ENCODE results near the gene RCBTB2. TPM values are rescaled to one million over a fixed set of nuclear protein-coding genes. Genes with fewer than 3 reads are reported as not detected.

Gene RCBTB2
- total and polyA plus RNA-seq, 4 donors, result 4.1 to 9.0 (median 5.4) TPM

DNA sequence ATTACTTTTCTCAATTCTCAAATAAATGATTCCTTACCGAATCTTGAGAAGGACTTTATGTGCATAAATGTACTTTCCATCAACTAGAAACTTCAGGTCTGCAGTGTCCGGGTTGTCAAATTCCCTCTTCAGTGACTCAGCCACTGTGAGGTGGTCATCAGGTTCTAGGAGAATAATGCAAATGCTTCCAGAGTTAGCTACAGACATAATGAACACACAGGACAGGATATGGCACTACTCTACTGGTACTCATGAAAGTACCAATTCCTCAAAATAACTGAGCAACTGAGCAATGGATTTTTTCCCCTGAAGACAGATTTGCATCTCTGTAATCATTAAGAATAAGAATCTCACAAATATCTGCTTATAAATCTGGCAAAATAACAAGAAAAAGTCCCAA lies 31.2 kb downstream of the RCBTB2 start (continued):
- TF ChIP-seq GABPA (IDR thresholded peaks at IDR 0.05 in 1 of 2, conservative IDR thresholded peaks at IDR 0.05 in 1 of 2) (no peak), HNF4A (conservative IDR thresholded peaks at IDR 0.05) (no peak), NR2F2 (IDR thresholded peaks at IDR 0.05) (no peak)
- TF ChIP-seq, protein P1, sequence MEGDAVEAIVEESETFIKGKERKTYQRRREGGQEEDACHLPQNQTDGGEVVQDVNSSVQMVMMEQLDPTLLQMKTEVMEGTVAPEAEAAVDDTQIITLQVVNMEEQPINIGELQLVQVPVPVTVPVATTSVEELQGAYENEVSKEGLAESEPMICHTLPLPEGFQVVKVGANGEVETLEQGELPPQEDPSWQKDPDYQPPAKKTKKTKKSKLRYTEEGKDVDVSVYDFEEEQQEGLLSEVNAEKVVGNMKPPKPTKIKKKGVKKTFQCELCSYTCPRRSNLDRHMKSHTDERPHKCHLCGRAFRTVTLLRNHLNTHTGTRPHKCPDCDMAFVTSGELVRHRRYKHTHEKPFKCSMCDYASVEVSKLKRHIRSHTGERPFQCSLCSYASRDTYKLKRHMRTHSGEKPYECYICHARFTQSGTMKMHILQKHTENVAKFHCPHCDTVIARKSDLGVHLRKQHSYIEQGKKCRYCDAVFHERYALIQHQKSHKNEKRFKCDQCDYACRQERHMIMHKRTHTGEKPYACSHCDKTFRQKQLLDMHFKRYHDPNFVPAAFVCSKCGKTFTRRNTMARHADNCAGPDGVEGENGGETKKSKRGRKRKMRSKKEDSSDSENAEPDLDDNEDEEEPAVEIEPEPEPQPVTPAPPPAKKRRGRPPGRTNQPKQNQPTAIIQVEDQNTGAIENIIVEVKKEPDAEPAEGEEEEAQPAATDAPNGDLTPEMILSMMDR (IDR thresholded peaks at IDR 0.05; ENCODE audit: low read depth, low read length, missing input control), result no peak

DNA sequence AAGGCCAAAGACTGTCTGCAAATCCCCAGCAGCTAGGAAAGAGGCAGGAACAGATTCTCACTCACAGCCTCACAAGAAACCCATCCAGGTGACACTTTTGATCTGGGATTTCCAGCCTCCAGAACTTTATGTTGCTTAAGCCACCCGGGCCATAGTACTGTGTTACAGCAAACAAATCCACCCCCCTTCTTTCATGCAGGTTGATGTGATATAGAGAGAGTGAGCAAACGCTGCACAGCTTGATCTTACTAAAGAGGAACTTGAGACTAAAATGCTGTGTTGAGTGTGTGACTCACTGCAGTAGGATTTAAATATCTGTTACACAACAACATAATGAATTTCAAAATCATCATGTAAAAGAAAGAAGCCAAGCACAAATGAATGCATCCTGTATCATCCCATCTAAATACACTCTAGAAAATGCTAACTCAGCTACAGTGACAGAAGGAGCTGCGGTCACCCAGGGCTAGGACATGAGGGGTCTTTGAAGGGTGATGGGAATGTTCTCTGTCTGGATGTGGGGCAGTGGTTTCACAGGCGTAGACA lies 32.2 kb downstream of the RCBTB2 start:
- H3K36me3 ChIP-seq (ENCODE audit: control insufficient read depth in 4 of 4, insufficient read depth in 3 of 4, low read depth in 1 of 4, low read length in 3 of 4), result peaks cover 0 to 5% (median 3%) of the 10 kb centered on the region in 4 donors
- 73% methylated on average over 4 of the region's 4 CpGs for WGBS
- H3K9ac ChIP-seq (ENCODE audit: low read depth in 1 of 2, low read length in 2 of 2), result no peak overlapping the region
- H3K27me3 ChIP-seq (ENCODE audit: control insufficient read depth in 4 of 4, insufficient read depth in 4 of 4, low read length in 3 of 4), result no peaks in the 10 kb centered on the region
- DNase-seq (ENCODE audit: low spot score), result no peak
- no peaks in the 10 kb centered on the region for H3K9me3 ChIP-seq (ENCODE audit: control insufficient read depth in 4 of 4, low read length in 3 of 4)
- H3K27ac ChIP-seq (ENCODE audit: low read depth in 1 of 2, low read length in 2 of 2), result no peak overlapping the region
- TF ChIP-seq MAX (IDR thresholded peaks at IDR 0.05) (no peak), SP1 (IDR thresholded peaks at IDR 0.05) (peak; percentile 11)
- H3K4me1 ChIP-seq (ENCODE audit: control insufficient read depth in 4 of 4, insufficient read depth in 4 of 4, low read length in 3 of 4), result no peaks in the 10 kb centered on the region
- no peak overlapping the region for H3K4me3 ChIP-seq (ENCODE audit: low read depth in 1 of 3, low read length in 3 of 3)

GRCh38 chr13:48497669-48498068 lies 35.2 kb downstream of the RCBTB2 start:
- WGBS, result 98% methylated on average over 2 of the region's 2 CpGs
- no peak for DNase-seq (ENCODE audit: low spot score)
- TF ChIP-seq, protein P1 (IDR thresholded peaks at IDR 0.05; ENCODE audit: low read depth, low read length, missing input control), result no peak
- no peak for TF ChIP-seq REST (IDR thresholded peaks at IDR 0.05)
- TF ChIP-seq, protein P2, sequence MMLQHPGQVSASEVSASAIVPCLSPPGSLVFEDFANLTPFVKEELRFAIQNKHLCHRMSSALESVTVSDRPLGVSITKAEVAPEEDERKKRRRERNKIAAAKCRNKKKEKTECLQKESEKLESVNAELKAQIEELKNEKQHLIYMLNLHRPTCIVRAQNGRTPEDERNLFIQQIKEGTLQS (IDR thresholded peaks at IDR 0.05), result no peak
- no peak for TF ChIP-seq FOXA2 (IDR thresholded peaks at IDR 0.05)
- TF ChIP-seq EGR1 (IDR thresholded peaks at IDR 0.05; ENCODE audit: low read depth in 2 of 2), result no peak
- no peak for TF ChIP-seq MAX (IDR thresholded peaks at IDR 0.05)
- no peak for TF ChIP-seq TAF1 (conservative IDR thresholded peaks at IDR 0.05)
- TF ChIP-seq HNF4G (IDR thresholded peaks at IDR 0.05), result no peak
- TF ChIP-seq, protein P3, sequence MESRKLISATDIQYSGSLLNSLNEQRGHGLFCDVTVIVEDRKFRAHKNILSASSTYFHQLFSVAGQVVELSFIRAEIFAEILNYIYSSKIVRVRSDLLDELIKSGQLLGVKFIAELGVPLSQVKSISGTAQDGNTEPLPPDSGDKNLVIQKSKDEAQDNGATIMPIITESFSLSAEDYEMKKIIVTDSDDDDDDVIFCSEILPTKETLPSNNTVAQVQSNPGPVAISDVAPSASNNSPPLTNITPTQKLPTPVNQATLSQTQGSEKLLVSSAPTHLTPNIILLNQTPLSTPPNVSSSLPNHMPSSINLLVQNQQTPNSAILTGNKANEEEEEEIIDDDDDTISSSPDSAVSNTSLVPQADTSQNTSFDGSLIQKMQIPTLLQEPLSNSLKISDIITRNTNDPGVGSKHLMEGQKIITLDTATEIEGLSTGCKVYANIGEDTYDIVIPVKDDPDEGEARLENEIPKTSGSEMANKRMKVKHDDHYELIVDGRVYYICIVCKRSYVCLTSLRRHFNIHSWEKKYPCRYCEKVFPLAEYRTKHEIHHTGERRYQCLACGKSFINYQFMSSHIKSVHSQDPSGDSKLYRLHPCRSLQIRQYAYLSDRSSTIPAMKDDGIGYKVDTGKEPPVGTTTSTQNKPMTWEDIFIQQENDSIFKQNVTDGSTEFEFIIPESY (IDR thresholded peaks at IDR 0.05), result no peak
- TF ChIP-seq SP1 (IDR thresholded peaks at IDR 0.05), result no peak
- TF ChIP-seq NR2F2 (IDR thresholded peaks at IDR 0.05), result no peak
- no peak for TF ChIP-seq RXRA (IDR thresholded peaks at IDR 0.05)
- no peak for TF ChIP-seq YY1 (IDR thresholded peaks at IDR 0.05)
- TF ChIP-seq RAD21 (IDR thresholded peaks at IDR 0.05), result no peak
- H3K9me3 ChIP-seq (ENCODE audit: control insufficient read depth in 4 of 4, low read length in 3 of 4), result no peaks in the 10 kb centered on the region
- no peak overlapping the region for H3K9ac ChIP-seq (ENCODE audit: low read depth in 1 of 2, low read length in 2 of 2)
- H3K36me3 ChIP-seq (ENCODE audit: control insufficient read depth in 4 of 4, insufficient read depth in 3 of 4, low read depth in 1 of 4, low read length in 3 of 4), result peaks cover 0 to 5% (median 2%) of the 10 kb centered on the region in 4 donors
- H3K4me1 ChIP-seq (ENCODE audit: control insufficient read depth in 4 of 4, insufficient read depth in 4 of 4, low read length in 3 of 4), result peaks cover 4 to 11% (median 9%) of the 10 kb centered on the region in 4 donors
- no peak overlapping the region for H3K4me3 ChIP-seq (ENCODE audit: low read depth in 1 of 3, low read length in 3 of 3)
- no peaks in the 10 kb centered on the region for H3K27me3 ChIP-seq (ENCODE audit: control insufficient read depth in 4 of 4, insufficient read depth in 4 of 4, low read length in 3 of 4)
- H3K27ac ChIP-seq (ENCODE audit: low read depth in 1 of 2, low read length in 2 of 2), result no peak overlapping the region
